Activated CD8-positive, alpha-beta memory T cell treated with anti-CD3 and anti-CD28 coated beads, Interleukin-2, amount 50 U/mL, for 24 hours (primary cell): ENCODE results near the gene ADGRL3.
"Not testable (repeated sequence)": the region's sequence is repeated elsewhere in the genome, so short reads cannot be mapped to it uniquely, and the experiment has no call there.

Experiments used
- DNase-seq: peaks from one replicate; pipeline ENCODE4 v3.0.0-alpha.2; 2020; ENCODE audit errors: extremely low read depth

Gene ADGRL3

GRCh38 chr4:61909031-61909430 is 708.9 kb downstream of the ADGRL3 start:
- DNase-seq, result no peak

- DNase-seq, result no peak
Observed at GRCh38 chr4:61911313-61911756, 711.2 kb downstream of the ADGRL3 start.

GRCh38 chr4:61913619-61914018 is 713.5 kb downstream of the ADGRL3 start:
- no peak for DNase-seq

GRCh38 chr4:61915501-61915900 is 715.4 kb downstream of the ADGRL3 start:
- DNase-seq, result no peak

- no peak for DNase-seq
Observed at GRCh38 chr4:61918507-61918906, 718.4 kb downstream of the ADGRL3 start.

GRCh38 chr4:61918987-61919386 is 718.9 kb downstream of the ADGRL3 start:
- no peak for DNase-seq

- no peak for DNase-seq
Observed at GRCh38 chr4:61919561-61919960, 719.4 kb downstream of the ADGRL3 start.

- no peak for DNase-seq
Observed at GRCh38 chr4:61921920-61922319, 721.8 kb downstream of the ADGRL3 start.

- no peak for DNase-seq
Observed at GRCh38 chr4:61922766-61923165, 722.6 kb downstream of the ADGRL3 start.

- no peak for DNase-seq
Observed at GRCh38 chr4:61923179-61923578, 723.1 kb downstream of the ADGRL3 start.

GRCh38 chr4:61924131-61924530 is 724.0 kb downstream of the ADGRL3 start:
- DNase-seq, result no peak

GRCh38 chr4:61933527-61933926 is 733.4 kb downstream of the ADGRL3 start:
- no peak for DNase-seq

- no peak for DNase-seq
Observed at GRCh38 chr4:61934198-61934597, 734.1 kb downstream of the ADGRL3 start.

GRCh38 chr4:61938250-61938846 is 738.2 kb downstream of the ADGRL3 start:
- no peak for DNase-seq

GRCh38 chr4:61950625-61951024 is 750.5 kb downstream of the ADGRL3 start:
- no peak for DNase-seq

GRCh38 chr4:61953386-61953785 is 753.3 kb downstream of the ADGRL3 start:
- DNase-seq, result no peak

GRCh38 chr4:61958591-61958990 is 758.5 kb downstream of the ADGRL3 start:
- no peak for DNase-seq

- no peak for DNase-seq
Observed at GRCh38 chr4:61959087-61959486, 759.0 kb downstream of the ADGRL3 start.

- no peak for DNase-seq
Observed at GRCh38 chr4:61984260-61984909, 784.3 kb downstream of the ADGRL3 start.

- no peak for DNase-seq
Observed at GRCh38 chr4:61985426-61985825, 785.3 kb downstream of the ADGRL3 start.

GRCh38 chr4:61986929-61987328 is 786.8 kb downstream of the ADGRL3 start:
- DNase-seq, result not testable (repeated sequence)

GRCh38 chr4:61992351-61992750 is 792.2 kb downstream of the ADGRL3 start:
- DNase-seq, result no peak

GRCh38 chr4:61994036-61994435 is 793.9 kb downstream of the ADGRL3 start:
- no peak for DNase-seq
